K562 (cell line): ENCODE measurements around the gene REEP6. TPM values are rescaled to one million over a fixed set of nuclear protein-coding genes. Genes with fewer than 3 reads are reported as not detected.

ENCODE experiments used
- ATAC-seq: fragments of 200-7000 bp; cut with Tn5 transposase; 3 replicates; pipeline ENCODE4 v1.9.1; 2020; ENCODE audit warnings: moderate library complexity
- BruUV-seq: library from RNA; stranded (reverse); fragments of 400-500 nt; replicated peaks from 2 replicates; lab custom pipeline; 2021; lab: Mats Ljungman, UMichigan
- CTCF ChIA-PET: fragments of 300-600 bp; formaldehyde crosslinking; extraction: SDS; loops from one replicate; lab custom pipeline; 2021; ENCODE audit warnings: low intra/inter-chr PET ratio; lab: Yijun Ruan, JAX
- POLR2A ChIA-PET: fragments of 300-600, 350-650 bp; sonication (Branson Sonifier 250); formaldehyde crosslinking; extraction: SDS; loops from one replicate; lab custom pipeline; 2021; ENCODE audit warnings: antibody characterized with exemption, inconsistent platforms; lab: Yijun Ruan, JAX
- DNase-seq, 4 experiments: peaks; one replicate each; pipeline versions ENCODE4 v3.0.0 to v3.0.0-alpha.2; 2011 to 2018; ENCODE audit warnings: low spot score in 3 of 4, mixed read lengths in 3 of 4; ENCODE audit errors: extremely low read depth in 1 of 4
- FAIRE-seq: peaks from 2 replicates; lab custom pipeline; 2011; peaks lifted over from hg19 to GRCh38; lab: Jason Lieb, UNC
- H2AFZ ChIP-seq: 2 replicates; pipeline ENCODE4 v1.6.0; 2011; ENCODE audit warnings: low read depth, low read length, control low read depth, inconsistent platforms
- H3K27ac ChIP-seq: fragments of 200-600 bp; 3 replicates; pipeline ENCODE4 v1.8.0; 2011; ENCODE audit warnings: low read depth, mild to moderate bottlenecking, control low read depth, inconsistent platforms, low read length, moderate library complexity, mixed read lengths; ENCODE audit errors: extremely low read depth
- H3K27me3 ChIP-seq, 2 experiments: fragments of 300-600 bp in 1 of 2; 2 replicates in 1 of 2; 3 replicates in 1 of 2; pipeline versions ENCODE4 v1.6.0 to v1.8.0; 2011; ENCODE audit warnings: inconsistent platforms in 2 of 2, low read length in 2 of 2, mild to moderate bottlenecking in 1 of 2, mixed read lengths in 1 of 2, moderate library complexity in 1 of 2; ENCODE audit not compliant: control insufficient read depth in 2 of 2, insufficient read depth in 2 of 2
- H3K36me3 ChIP-seq: fragments of 300-600 bp; 3 replicates; pipeline ENCODE4 v1.8.0; 2011; ENCODE audit warnings: mild to moderate bottlenecking, low read length, inconsistent platforms; ENCODE audit not compliant: control insufficient read depth, insufficient read depth
- H3K4me1 ChIP-seq, 2 experiments: fragments of 200-600 bp in 1 of 2; replicated peaks in 1 of 2; 2 replicates in 1 of 2; 3 replicates in 1 of 2; pipeline versions ENCODE4 v1.5.1 to v1.8.0; 2011; ENCODE audit warnings: inconsistent platforms in 2 of 2, low read length in 2 of 2, mild to moderate bottlenecking in 1 of 2, mixed read lengths in 1 of 2, moderate library complexity in 1 of 2; ENCODE audit not compliant: control insufficient read depth in 2 of 2, insufficient read depth in 2 of 2
- H3K4me2 ChIP-seq: 2 replicates; pipeline ENCODE4 v1.6.1; 2011; ENCODE audit warnings: low read length, control low read depth, inconsistent platforms, mixed read lengths; ENCODE audit not compliant: insufficient read depth
- H3K4me3 ChIP-seq: fragments of 200-600 bp; sonication (generic), shearing (Covaris generic); 2 replicates; pipeline ENCODE4 v1.5.1; 2016; ENCODE audit warnings: control low read depth, inconsistent platforms
- H3K79me2 ChIP-seq: fragments of 200-600 bp; 3 replicates; pipeline ENCODE4 v1.8.0; 2011; ENCODE audit warnings: low read length, inconsistent platforms; ENCODE audit not compliant: control insufficient read depth, insufficient read depth
- H3K9ac ChIP-seq, 2 experiments: 2 replicates each; pipeline versions ENCODE4 v1.6.0 to v1.6.1; 2011; ENCODE audit warnings: low read depth in 2 of 2, low read length in 2 of 2, control low read depth in 1 of 2, inconsistent platforms in 1 of 2, mild to moderate bottlenecking in 1 of 2, mixed read lengths in 1 of 2; ENCODE audit not compliant: insufficient read depth in 1 of 2
- H3K9me1 ChIP-seq: one replicate; pipeline ENCODE4 v1.6.0; 2011; ENCODE audit warnings: inconsistent platforms, mild to moderate bottlenecking, low read length, moderate library complexity; ENCODE audit not compliant: control insufficient read depth, insufficient read depth
- H3K9me3 ChIP-seq: replicated peaks from 2 replicates; pipeline ENCODE4 v1.5.1; 2011; ENCODE audit warnings: low read depth, low read length, inconsistent platforms; ENCODE audit not compliant: control insufficient read depth, insufficient read depth
- H4K20me1 ChIP-seq: replicated peaks from 2 replicates; pipeline ENCODE4 v1.6.1; 2011; ENCODE audit warnings: low read length, inconsistent platforms, mixed read lengths; ENCODE audit not compliant: control insufficient read depth, insufficient read depth
- BCOR ChIP-seq: fragments of 450-650 bp; IDR thresholded peaks from 2 replicates; pipeline ENCODE4 v1.6.1; 2016
- CBFA2T2 ChIP-seq: fragments of 450-650 bp; conservative IDR thresholded peaks from 2 replicates; pipeline ENCODE4 v1.6.1; 2017; ENCODE audit warnings: mild to moderate bottlenecking
- KDM1A ChIP-seq, 2 experiments: fragments of 450-650 bp; IDR thresholded peaks; 2 replicates each; pipeline ENCODE4 v1.6.1; 2016; ENCODE audit warnings: mild to moderate bottlenecking in 2 of 2
- MTA1 ChIP-seq: fragments of 450-650 bp; IDR thresholded peaks from 2 replicates; pipeline ENCODE4 v1.6.1; 2017; ENCODE audit warnings: borderline replicate concordance
- RBM25 ChIP-seq: fragments of 200-400 bp; formaldehyde crosslinking; IDR thresholded peaks from 2 replicates; pipeline ENCODE4 v1.6.1; 2018; ENCODE audit warnings: low read length, low read depth, moderate library complexity; ENCODE audit not compliant: severe bottlenecking
- ZFP36 ChIP-seq: fragments of 150-350 bp; IDR thresholded peaks from 2 replicates; pipeline ENCODE4 v1.6.1; 2018; ENCODE audit warnings: low read length, low read depth; ENCODE audit not compliant: partially characterized antibody
- ZNF280A ChIP-seq: fragments of 450-650 bp; IDR thresholded peaks from 2 replicates; pipeline ENCODE4 v1.6.1; 2018; ENCODE audit warnings: mild to moderate bottlenecking, low read depth; ENCODE audit not compliant: partially characterized antibody
- ZNF586 ChIP-seq: fragments of 450-650 bp; formaldehyde crosslinking; conservative IDR thresholded peaks from 2 replicates; pipeline ENCODE4 v1.4.0; 2020; ENCODE audit warnings: mild to moderate bottlenecking, moderate library complexity
- WGBS: fragments of 100-300 bp; shearing (Covaris generic); methylation state at CpG from one replicate; pipeline ENCODE4 v1.1.6; 2016; ENCODE audit warnings: low coverage, mixed read lengths; ENCODE audit not compliant: insufficient coverage; ENCODE audit errors: missing lambda C conversion rate; 5-methylcytosine and 5-hydroxymethylcytosine counted together
- in situ Hi-C: fragments of 300-500 bp; cut with MboI; formaldehyde crosslinking; loops from 4 replicates; pipeline ENCODE4 v1.15.0; 2018; ENCODE audit warnings: inconsistent platforms, mixed read lengths
- intact Hi-C: fragments of 100-400 bp; cut with micrococcal nuclease; formaldehyde crosslinking; loops from 2 replicates; pipeline ENCODE4 v1.14.2; 2022
- polyA plus RNA-seq, 8 experiments: library from polyadenylated mRNA; depleted of rRNA in 4 of 8; stranded (reverse) in 5 of 8; unstranded in 3 of 8; fragments of >200 nt; fragmentation: Nextera tagmentation in 2 of 8; fragmentation: Illumina TruSeq in 1 of 8; extraction: Ambion mirVana in 2 of 8; extraction: Trizol in 1 of 8; gene quantifications; 2 replicates each; pipeline versions ENCODE4 v1.2.1 to v1.2.3, GENCODE V29; 2011 to 2014; ENCODE audit warnings: inconsistent platforms in 1 of 8, missing spikeins in 1 of 8
- total RNA-seq, 7 experiments: library from RNA; depleted of rRNA in 6 of 7; stranded (reverse); fragments of >200 nt in 6 of 7; fragmentation: Illumina TruSeq in 2 of 7; extraction: Trizol in 2 of 7; gene quantifications; 2 replicates each; pipeline versions ENCODE4 v1.2.1 to v1.2.3, GENCODE V29; 2011 to 2021; ENCODE audit warnings: low replicate concordance in 1 of 7

REEP6 gene
- total and polyA plus RNA-seq, 9 of the 15 experiments (the other 6 are each of a cell fraction or from before 2014, with no cell fraction given): 1.2 to 64.2 (median 12.7) TPM

- peaks cover 11% of the 10 kb centered on the region; the same call in 2 of the 3 replicates for H3K79me2 ChIP-seq
- CTCF ChIA-PET: no interaction called here
- in situ Hi-C loops: no loop called here
- H3K4me2 ChIP-seq: no peak overlapping the region
- BruUV-seq: no TSS peak
- peaks cover 12 to 68% of the 10 kb centered on the region in 2 experiments for H3K4me1 ChIP-seq
- H3K4me3 ChIP-seq: no peak overlapping the region
- H3K9ac ChIP-seq: peak overlapping the region in 1 of 2 experiments; percentile 61; a peak in 1 of 4 replicates
- ATAC-seq: no peak
- H4K20me1 ChIP-seq: no peaks in the 10 kb centered on the region
- intact Hi-C loops: loop anchor here (5.0 kb wide), 1 partner anchor 54 kb away; no protein-coding TSS in a partner anchor
- FAIRE-seq: no peak
- H3K27me3 ChIP-seq: no peaks in the 10 kb centered on the region
- POLR2A ChIA-PET: no interaction called here
- no peak overlapping the region for H3K27ac ChIP-seq
- TF ChIP-seq MTA1 (no peak), ZFP36 (peak; percentile 45), KDM1A (IDR thresholded peaks at IDR 0.05) (peak; percentile 34 to 37; a peak in 3 of 4 replicates), BCOR (peak; percentile 81), CBFA2T2 (no peak), ZNF586 (CRISPR knock-in tag) (no peak), ZNF280A (no peak), RBM25 (peak; percentile 76)
- no peak for DNase-seq
- no peaks in the 10 kb centered on the region for H3K9me1 ChIP-seq
- peaks cover 8% of the 10 kb centered on the region; the same call in 2 of the 3 replicates for H3K36me3 ChIP-seq
- WGBS: 75% methylated on average over 6 of the region's 9 CpGs
- no peaks in the 10 kb centered on the region for H3K9me3 ChIP-seq
- no peak overlapping the region for H2AFZ ChIP-seq
These were observed 19.8 kb downstream of the REEP6 start for GRCh38 chr19:1510807-1511206.
